ENCODE data around the gene FAM136A. TPM values are rescaled to one million over a fixed set of nuclear protein-coding genes. Genes with fewer than 3 reads are reported as not detected.

FAM136A gene
- total and polyA plus RNA-seq, 2 of the 4 experiments (the other 2 are of a cell fraction) = 19.9 to 28.1 TPM

- dilution Hi-C loops (cut with HindIII; ENCODE audit: low sequenced_read_pairs, unreplicated experiment) (no loop called here), intact Hi-C loops (cut with micrococcal nuclease) (loop anchor here (5.0 kb wide), 1 partner anchor 306 kb away; no protein-coding TSS in a partner anchor), in situ Hi-C loops (cut with MboI; ENCODE audit: low sequenced_read_pairs) (no loop called here)
- Histone ChIP-seq H2AK9ac (replicated peaks; ENCODE audit: low read depth, low read length, poor library complexity) (no peak overlapping the region), H3K27ac (ENCODE audit: insufficient read depth, low read length) (no peak overlapping the region), H3K14ac (replicated peaks; ENCODE audit: low read depth, low read length) (no peak overlapping the region), H4K5ac (ENCODE audit: low read depth, low read length) (no peak overlapping the region), H3K4ac (ENCODE audit: low read depth, low read length) (no peak overlapping the region), H3K79me1 (ENCODE audit: low read depth in 1 of 2, low read length in 2 of 2) (no peaks in the 10 kb centered on the region), H3K4me2 (ENCODE audit: low read depth, low read length) (no peak overlapping the region), H3K9me3 (ENCODE audit: control insufficient read depth, insufficient read depth, low read length) (no peaks in the 10 kb centered on the region), H4K8ac (ENCODE audit: low read depth in 2 of 2, low read length in 2 of 2) (no peak overlapping the region), H3K4me1 (ENCODE audit: control insufficient read depth, insufficient read depth, low read length) (no peaks in the 10 kb centered on the region), H3K56ac (ENCODE audit: extremely low read depth, insufficient read depth, low read length) (no peak overlapping the region), H2BK20ac (ENCODE audit: low read depth, low read length) (no peak overlapping the region), H2BK120ac (ENCODE audit: low read depth, low read length) (no peak overlapping the region), H2AK5ac (ENCODE audit: low read depth, low read length) (no peak overlapping the region), H3K36me3 (ENCODE audit: control insufficient read depth, insufficient read depth, low read length) (no peaks in the 10 kb centered on the region), H2AFZ (replicated peaks; ENCODE audit: low read length, poor library complexity) (no peak overlapping the region), H3K27me3 (ENCODE audit: control insufficient read depth, insufficient read depth, low read length) (peaks cover 17% of the 10 kb centered on the region), H2BK5ac (ENCODE audit: low read depth, low read length, poor library complexity, severe bottlenecking) (no peak overlapping the region), H3K9ac (ENCODE audit: low read depth, low read length) (no peak overlapping the region), H3K4me3 (ENCODE audit: insufficient read depth, low read depth, low read length) (no peak overlapping the region), H3K9me1 (ENCODE audit: insufficient read depth, low read length) (no peaks in the 10 kb centered on the region), H3K18ac (ENCODE audit: low read depth, low read length) (no peak overlapping the region), H4K20me1 (ENCODE audit: insufficient read depth, low read length) (no peaks in the 10 kb centered on the region), H3K23ac (ENCODE audit: low read depth, low read length) (no peak overlapping the region), H2BK15ac (ENCODE audit: low read depth, low read length) (no peak overlapping the region), H4K91ac (ENCODE audit: insufficient read depth, low read depth, low read length) (no peak overlapping the region)
- DNase-seq (no peak), ATAC-seq (ENCODE audit: low read depth) (no peak)
- no CpG with 5 or more reads among the region's 7 CpGs for WGBS, 2 experiments (ENCODE audit: extremely low coverage in 2 of 2, insufficient read length in 1 of 2)
- ChIA-PET CTCF (no interaction called here), POLR2A (ENCODE audit: unreplicated experiment) (no interaction called here)
- TF ChIP-seq CHD1 (IDR thresholded peaks at IDR 0.05; ENCODE audit: low read depth, low read length) (no peak), MAFK (IDR thresholded peaks at IDR 0.05; ENCODE audit: low read depth, low read length) (no peak), USF2 (IDR thresholded peaks at IDR 0.05; ENCODE audit: low read depth, low read length) (no peak), RFX5 (IDR thresholded peaks at IDR 0.05; ENCODE audit: low read depth, low read length) (no peak)
- no TSS peak for BruUV-seq (replicated peaks)
Measured at GRCh38 chr2:70325875-70326274, 24.0 kb upstream of the FAM136A start.

Measured in IMR-90 (cell line).